NCI-H82 treated with DMSO at 0.1 percent for 48 hours (cell line): Measurements from ENCODE around the gene MCM7.
"Not testable (repeated sequence)": the region's sequence is repeated elsewhere in the genome, so short reads cannot be mapped to it uniquely, and the experiment has no call there.

Experiments
- DNase-seq: peaks from one replicate; lab custom pipeline; 2025; ENCODE audit not compliant: unreplicated experiment; lab: John Stamatoyannopoulos, UW

The MCM7 gene

GRCh38 chr7:100101016-100101862, at the start of gene MCM7, which contains the start of gene AP4M1:
Gene MCM7 (minus strand): TSS chr7:100101397. CDS start chr7:100101294, 103 bp downstream.
Gene AP4M1 (plus strand): TSS chr7:100101643. CDS start chr7:100101715, 72 bp downstream.
- DNase-seq: peak; percentile 96

GRCh38 chr7:100148559-100149328, 47.5 kb upstream of the MCM7 start, which contains the start of gene LAMTOR4:
Gene LAMTOR4 (plus strand): TSS chr7:100148918. CDS start chr7:100148973, 55 bp downstream.
- DNase-seq: peak; percentile 98

- no peak for DNase-seq
Observed at GRCh38 chr7:100148225-100148558, 47.0 kb upstream of the MCM7 start.

- DNase-seq: no peak
Observed at GRCh38 chr7:100147278-100147677, 46.1 kb upstream of the MCM7 start.

- DNase-seq: not testable (repeated sequence)
Observed at GRCh38 chr7:100146350-100146749, 45.2 kb upstream of the MCM7 start.

GRCh38 chr7:100142461-100142860, 41.3 kb upstream of the MCM7 start:
- no peak for DNase-seq

- DNase-seq: no peak
Observed at GRCh38 chr7:100141555-100141949, 40.4 kb upstream of the MCM7 start.

GRCh38 chr7:100137851-100138760, 36.9 kb upstream of the MCM7 start:
- no peak for DNase-seq

- peak; percentile 39 for DNase-seq
Observed at GRCh38 chr7:100132697-100133151, 31.5 kb upstream of the MCM7 start.

GRCh38 chr7:100132126-100132525, 30.9 kb upstream of the MCM7 start:
- peak; percentile 12 for DNase-seq

- DNase-seq: peak; percentile 37
Observed at GRCh38 chr7:100130608-100131453, 29.6 kb upstream of the MCM7 start.

- DNase-seq: not testable (repeated sequence)
Observed at GRCh38 chr7:100130220-100130607, 29.0 kb upstream of the MCM7 start.

GRCh38 chr7:100128637-100128963, 27.4 kb upstream of the MCM7 start:
- no peak for DNase-seq

GRCh38 chr7:100127866-100128636, 26.9 kb upstream of the MCM7 start:
- DNase-seq: no peak

GRCh38 chr7:100126931-100127865, 26.0 kb upstream of the MCM7 start, which contains the start of gene MBLAC1:
Gene MBLAC1 (plus strand): TSS chr7:100126967. CDS start chr7:100127396, 429 bp downstream.
- DNase-seq: peak; percentile 65

- no peak for DNase-seq
Observed at GRCh38 chr7:100126239-100126930, 25.2 kb upstream of the MCM7 start.
